ENCODE data around the gene PTPRT.
"Not testable (repeated sequence)": the region's sequence is repeated elsewhere in the genome, so short reads cannot be mapped to it uniquely, and the experiment has no call there.

The PTPRT gene

DNA sequence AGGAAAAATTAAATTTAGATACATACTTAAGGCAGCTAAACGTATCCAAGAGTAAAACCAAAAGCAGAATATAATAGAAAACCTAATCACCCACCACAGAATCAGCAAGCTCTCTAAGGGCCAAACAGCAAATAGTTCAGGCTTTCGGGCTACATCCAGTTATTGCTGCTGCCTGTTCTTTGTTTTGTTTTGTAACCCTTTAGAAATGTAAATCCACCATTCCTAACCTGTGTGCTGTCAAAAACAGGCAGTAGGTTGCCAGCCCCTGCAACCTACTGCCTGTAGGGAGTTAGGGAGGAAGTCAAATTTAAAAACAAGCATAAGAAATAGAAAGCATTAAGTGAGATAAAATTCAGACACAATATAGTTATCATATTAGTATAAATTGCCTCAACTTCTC, 225.9 kb downstream of the PTPRT start:
- no peak for DNase-seq

- no peak for DNase-seq
Observed at GRCh38 chr20:42961771-42962170, 227.9 kb downstream of the PTPRT start.

- no peak for DNase-seq
Observed at GRCh38 chr20:42959996-42960395, 229.7 kb downstream of the PTPRT start.

GRCh38 chr20:42958367-42959069, 231.2 kb downstream of the PTPRT start:
- no peak for DNase-seq

DNA sequence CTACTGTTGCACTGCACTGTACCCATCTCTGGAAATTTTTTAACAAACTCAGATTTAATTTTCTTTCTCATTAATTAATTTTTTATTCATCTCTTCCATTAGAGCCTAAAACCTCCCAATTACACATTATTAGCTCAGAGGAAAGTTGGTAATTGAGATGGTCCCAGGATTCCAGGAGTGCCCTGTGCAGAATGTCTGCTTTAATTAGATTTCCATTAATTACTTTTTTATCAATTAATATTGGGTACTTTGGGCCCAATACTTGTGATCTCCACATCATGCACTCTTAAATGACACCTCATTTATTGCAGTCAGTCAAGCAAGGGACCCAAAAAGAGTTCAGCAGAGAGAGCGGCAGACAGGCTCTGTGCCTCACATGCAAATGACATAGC, 232.0 kb downstream of the PTPRT start:
- no peak for DNase-seq

GRCh38 chr20:42957018-42957703, 232.5 kb downstream of the PTPRT start:
- no peak for DNase-seq

DNA sequence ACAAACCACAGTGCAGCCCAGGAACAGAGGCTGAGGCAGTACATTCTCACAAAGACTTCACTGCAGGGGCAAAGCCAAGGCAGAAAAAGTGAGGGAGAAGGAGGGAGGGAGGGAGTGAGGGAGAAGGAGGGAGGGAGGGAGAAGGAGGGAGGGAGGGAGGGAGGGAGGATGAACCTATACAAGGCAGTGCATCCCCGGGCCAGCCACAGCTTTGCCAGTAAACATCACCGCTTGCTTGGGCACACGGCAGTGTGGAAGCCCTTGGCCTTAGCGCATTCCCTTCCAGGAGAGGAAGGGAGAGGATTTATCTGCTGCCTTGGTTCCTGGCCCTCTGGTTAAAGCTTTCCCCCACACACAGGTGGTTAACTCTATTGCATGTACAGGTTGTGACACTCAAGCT, 234.0 kb downstream of the PTPRT start:
- DNase-seq = no peak

- no peak for DNase-seq
Observed at GRCh38 chr20:42954951-42955350, 234.8 kb downstream of the PTPRT start.

DNA sequence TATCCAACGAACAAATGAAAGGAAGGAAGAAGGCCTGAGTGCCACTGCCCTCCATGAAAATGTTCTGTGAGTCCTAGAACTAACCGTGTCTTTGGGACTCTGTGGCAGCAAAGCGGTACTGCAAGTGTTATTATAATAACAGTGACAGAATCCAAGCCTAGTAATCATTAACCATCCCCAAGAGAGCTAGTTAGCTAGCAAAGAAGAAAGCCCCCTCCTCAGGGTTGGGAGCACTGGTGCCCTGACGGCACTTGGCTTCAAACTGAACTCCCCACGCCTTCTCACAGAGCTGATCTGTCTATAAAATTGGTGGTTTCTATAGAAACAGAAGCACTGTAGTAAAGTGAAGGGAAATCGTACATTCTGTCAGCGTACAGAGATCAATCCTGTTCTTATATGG, 239.8 kb downstream of the PTPRT start:
- DNase-seq = no peak

DNA sequence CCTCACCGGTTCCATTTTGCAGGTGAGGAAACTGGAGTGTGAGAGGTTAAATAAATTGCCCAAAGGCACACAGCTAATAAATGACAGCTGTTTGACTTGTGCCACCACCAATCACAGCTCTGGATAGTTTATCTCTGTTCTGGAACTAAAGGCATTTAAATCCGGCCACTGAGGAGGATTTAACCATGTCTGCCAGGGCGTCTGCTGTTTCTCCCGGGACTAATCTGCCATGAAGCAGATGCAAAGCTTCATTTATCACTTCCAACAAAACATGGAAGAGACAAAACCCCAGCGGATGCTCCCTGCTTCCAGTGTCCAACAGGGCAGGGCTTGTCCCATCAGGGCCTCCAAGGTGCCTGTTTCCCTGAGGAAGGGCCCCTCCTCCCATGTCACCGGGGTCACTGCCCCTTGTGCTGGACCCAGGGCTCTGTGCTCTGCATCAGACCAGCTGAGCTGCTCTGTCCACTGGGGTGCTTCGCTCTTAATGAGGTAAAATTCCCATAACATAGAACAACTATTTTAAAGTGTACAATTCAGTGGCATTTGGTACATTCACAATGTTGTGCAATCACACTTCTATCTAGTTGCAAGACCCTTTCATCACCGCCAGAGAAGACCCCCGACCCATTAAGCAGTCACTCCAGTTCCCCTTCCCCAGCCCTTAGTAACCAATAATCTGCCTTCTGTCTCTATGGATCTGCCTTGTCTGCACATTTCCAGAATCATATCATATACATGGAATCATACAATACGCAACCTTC, 244.3 kb downstream of the PTPRT start:
- no peak for DNase-seq

GRCh38 chr20:42941629-42942028, 248.1 kb downstream of the PTPRT start:
- DNase-seq = no peak

GRCh38 chr20:42938441-42939205, 251.1 kb downstream of the PTPRT start:
- DNase-seq = no peak

DNA sequence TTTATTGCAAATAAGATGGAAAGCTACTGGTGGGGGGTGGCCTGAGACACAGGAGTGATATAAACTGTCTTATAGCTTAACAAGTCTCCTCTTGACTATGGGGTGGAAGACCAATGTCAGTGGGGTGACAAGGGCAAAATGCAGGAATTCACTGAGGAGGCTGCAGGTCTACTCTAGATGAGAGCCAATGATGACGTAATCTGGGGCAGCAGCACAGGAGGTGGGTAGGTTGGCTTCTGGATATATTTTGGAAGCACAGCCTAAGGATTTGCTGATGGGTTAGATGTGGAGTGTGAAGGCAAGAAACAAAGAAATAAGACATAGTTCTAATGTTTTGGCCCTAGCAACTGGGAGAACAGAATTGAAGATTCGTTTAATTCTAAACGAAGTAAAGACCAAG, 253.2 kb downstream of the PTPRT start:
- DNase-seq = no peak

GRCh38 chr20:42924215-42924614, 265.5 kb downstream of the PTPRT start:
- no peak for DNase-seq

DNA sequence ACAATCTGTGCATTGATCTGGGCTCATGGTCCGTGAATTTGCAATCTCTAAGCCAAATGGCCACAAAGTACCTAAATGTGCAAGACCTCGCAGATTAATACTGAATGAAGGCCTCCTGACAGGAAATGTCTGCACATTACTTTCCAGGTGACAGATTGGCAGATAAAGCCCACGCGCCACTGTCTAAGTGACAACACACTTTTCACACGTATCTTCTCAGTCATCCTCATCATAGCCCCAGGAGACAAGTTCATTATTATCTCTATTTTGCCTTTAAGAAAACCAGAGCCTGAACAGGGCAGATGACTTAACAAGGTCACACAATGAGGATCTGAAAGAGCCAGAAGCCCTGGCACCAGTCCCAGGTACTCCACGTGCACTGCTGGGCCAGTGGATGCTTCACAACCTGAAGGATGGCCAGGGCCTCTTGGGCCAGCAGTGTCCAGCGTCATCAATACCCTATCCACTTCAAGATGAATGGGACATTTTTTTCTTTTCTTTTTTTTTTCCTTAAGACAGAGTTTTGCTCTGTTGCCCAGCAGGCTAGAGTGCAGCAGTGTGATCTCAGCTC, 266.3 kb downstream of the PTPRT start:
- no peak for DNase-seq

DNA sequence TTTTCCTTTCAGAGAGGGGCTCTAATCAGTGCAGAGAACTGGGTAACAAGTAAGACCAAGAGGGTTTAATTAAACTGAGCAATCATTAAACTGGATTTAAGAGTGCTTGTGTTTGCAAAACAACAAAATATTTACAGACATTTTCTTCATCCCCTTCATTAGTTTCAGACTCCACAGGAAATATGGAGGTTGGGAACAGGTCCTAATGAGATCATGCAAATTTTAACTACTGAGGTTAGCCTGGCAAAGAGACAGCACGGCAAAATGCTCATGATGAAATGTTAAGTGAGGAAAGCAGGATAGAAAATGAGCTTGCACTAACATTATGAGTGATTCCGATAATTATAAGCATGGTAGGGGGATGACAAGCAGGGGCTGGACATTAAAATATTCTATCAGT, 268.9 kb downstream of the PTPRT start:
- DNase-seq = no peak

- DNase-seq = no peak
Observed at GRCh38 chr20:42919316-42919715, 270.4 kb downstream of the PTPRT start.

- DNase-seq = no peak
Observed at GRCh38 chr20:42915081-42915480, 274.6 kb downstream of the PTPRT start.

- no peak for DNase-seq
Observed at GRCh38 chr20:42914302-42914701, 275.4 kb downstream of the PTPRT start.

DNA sequence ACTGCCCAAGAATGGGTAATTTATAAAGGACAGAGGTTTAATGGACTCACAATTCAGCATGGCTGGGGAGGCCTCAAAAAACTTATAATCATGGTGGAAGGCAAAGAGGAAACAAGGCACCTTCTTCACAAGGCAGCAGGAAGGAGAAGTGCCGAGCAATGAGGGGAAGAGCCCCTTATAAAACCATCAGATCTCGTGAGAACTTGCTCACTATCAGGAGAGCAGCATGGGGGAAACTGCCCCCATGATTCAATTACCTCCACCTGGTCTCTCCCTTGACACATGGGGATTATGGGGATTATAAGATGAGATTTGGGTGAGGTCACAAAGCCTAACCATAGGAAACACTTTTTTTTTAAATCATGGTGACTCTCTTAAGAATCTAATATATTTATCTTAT, 278.9 kb downstream of the PTPRT start:
- DNase-seq = not testable (repeated sequence)

GRCh38 chr20:42907730-42908129, 282.0 kb downstream of the PTPRT start:
- no peak for DNase-seq

DNA sequence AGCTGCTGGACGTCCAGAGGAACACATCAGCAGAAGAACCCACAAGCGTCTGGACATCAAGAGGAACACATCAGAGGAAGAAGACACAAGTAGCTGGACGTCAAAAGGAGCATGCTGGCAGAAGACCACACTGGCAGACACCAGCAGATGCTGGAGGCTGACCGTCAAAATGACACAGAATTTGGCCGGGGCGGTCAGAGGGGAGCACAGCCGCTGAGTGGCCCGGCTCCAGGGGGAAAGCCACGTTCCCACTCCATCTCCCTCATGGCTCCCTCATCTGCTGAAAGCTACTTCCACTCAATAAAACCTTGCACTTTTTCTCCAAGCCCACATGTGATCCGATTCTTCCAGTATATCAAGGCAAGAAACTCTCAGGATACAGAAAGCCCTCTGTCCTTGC, 283.6 kb downstream of the PTPRT start:
- no peak for DNase-seq

DNA sequence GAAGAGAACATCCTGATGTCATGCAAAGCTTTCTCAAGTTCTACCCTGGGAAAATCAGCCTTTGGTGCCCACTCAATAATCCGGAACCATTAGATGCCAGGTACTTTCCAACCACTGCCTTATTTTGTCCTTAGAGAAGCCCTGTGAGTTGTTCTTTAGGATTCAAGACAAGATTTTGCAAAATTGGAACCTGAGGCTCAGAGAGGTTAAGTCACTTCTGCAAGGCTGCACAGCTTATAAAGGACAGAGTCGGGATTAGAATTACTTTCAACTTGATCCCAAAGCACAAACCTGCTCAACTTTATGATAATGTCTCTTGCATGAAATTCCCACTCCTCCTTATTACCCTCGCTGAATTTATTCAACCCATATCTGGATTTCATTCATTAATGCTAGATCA, 287.2 kb downstream of the PTPRT start:
- no peak for DNase-seq

Data from hematopoietic multipotent progenitor cell treated with erythropoietin and hydrocortisone succinate and interleukin-3 and kit ligand, for 6 days (in vitro differentiated cells).